Measurements from ENCODE around the gene LONRF3.

- TF ChIP-seq CTCF (IDR thresholded peaks at IDR 0.05) (no peak), POLR2A (IDR thresholded peaks at IDR 0.05) (no peak)
Observed at GRCh38 chrX:119015407-119016237, 41.2 kb downstream of the LONRF3 start.
